GM21367 (cell line): ENCODE results near the gene DMBX1.

Experiments
- ATAC-seq: cut with Tn5 transposase; IDR thresholded peaks from one replicate; pipeline ENCODE4 v1.9.1; 2021; ENCODE audit not compliant: unreplicated experiment

Gene DMBX1

DNA sequence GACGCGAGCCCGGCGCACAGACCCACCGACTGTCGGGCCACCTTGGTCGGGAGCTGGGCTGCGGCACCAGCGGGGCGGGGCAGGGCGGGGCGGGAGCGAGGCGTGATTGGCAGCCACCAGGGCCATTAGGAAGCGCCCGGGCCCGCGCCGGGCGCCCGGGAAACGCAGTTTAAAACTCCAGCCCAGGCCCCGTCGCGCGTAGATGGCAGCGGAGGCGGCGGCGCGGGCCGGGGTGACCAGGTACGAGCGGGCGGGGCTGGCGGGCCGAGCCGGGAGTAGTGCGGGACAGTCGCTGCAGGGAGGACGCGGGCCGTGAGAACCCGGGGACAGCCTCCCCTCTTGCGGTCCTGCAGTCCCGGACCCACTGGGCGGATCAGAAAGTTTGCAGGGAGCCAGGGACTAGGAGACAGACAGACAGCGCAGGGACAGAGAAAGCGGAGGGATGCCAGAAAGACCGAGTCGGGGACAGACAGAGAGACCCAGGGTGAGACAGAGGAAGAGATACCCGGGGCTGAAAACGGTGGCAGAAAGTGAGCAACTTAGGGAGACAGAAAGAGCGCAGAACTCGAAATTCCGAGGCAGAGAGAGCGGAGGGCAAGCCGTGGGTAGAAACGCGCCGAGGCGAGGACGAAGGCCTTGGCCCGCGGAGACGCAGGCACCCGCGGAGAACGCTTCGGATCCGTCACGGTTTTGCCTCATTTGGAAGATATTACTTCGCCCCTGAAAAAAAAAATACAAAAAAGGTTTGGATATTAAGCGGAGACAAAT lies at the start of gene DMBX1:
TSS of gene DMBX1 (plus strand) at position 199 of the 768 bp plus-strand sequence. CDS start 17,175 bp downstream, outside the sequence.
- ATAC-seq = no peak

- no peak for ATAC-seq
Measured at GRCh38 chr1:46440478-46440877, 49.2 kb upstream of the DMBX1 start.

GRCh38 chr1:46442317-46443161 lies 47.1 kb upstream of the DMBX1 start:
- ATAC-seq = peak; percentile 85

DNA sequence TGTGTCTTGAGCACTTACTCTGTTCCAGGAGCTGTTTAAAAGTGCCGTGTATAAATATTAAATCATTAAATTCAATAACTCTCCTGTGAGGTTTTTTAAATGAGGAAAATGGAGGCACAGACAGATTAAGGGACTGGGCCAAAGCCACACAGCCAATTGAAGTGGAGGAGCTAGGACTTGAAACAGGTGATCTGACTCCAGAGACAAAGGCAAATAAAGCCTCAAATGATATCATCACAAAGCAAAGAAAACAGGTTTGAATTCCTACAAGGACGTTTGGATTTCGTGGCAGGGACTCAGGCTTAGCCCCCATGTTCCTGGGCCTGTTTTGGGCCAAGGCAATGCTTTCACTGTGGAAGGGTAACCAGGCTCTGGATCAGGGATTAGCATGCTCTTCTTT lies 45.2 kb upstream of the DMBX1 start:
- ATAC-seq = no peak

GRCh38 chr1:46445773-46446256 lies 43.8 kb upstream of the DMBX1 start:
- no peak for ATAC-seq

DNA sequence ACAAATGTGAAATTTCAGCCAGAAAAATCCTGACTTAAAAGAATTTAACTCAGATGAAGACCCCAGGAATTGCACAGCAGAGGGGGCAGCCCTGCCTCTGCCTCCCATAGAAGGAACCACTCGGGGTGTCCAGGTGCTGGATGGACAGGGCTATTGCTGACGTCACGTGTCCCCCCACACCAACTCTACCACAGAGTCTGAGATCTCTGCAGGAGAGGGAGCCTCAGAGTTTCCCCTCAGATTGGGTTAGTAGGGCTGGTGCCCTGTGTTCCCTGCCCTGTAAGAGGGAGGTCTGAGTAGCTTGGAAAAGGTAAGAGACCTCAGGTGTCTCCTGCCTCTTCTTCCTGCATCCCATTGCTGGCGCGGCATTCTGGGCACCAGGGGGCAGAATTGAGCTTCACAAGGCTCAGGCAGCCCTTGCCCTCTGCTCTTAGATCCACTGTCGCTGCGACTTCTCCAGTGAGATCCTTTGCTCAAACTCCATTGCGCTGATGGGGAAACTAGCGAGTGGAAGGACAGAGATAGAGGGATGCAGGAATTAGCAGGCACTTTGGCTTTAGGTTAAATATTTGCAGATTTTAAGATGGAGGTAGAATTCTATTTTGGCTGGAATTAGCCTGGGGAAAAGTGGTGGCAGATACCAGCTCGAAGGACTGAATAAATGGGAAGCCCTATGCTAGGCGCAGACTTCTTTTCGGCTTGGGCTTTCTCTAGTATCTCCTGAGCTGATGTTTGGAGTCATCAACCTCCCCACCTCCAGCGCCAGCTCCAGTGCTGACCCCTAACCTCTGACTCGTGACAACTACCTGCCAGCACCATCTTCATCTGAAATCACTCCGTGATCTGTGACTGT lies 42.8 kb upstream of the DMBX1 start:
- no peak for ATAC-seq

DNA sequence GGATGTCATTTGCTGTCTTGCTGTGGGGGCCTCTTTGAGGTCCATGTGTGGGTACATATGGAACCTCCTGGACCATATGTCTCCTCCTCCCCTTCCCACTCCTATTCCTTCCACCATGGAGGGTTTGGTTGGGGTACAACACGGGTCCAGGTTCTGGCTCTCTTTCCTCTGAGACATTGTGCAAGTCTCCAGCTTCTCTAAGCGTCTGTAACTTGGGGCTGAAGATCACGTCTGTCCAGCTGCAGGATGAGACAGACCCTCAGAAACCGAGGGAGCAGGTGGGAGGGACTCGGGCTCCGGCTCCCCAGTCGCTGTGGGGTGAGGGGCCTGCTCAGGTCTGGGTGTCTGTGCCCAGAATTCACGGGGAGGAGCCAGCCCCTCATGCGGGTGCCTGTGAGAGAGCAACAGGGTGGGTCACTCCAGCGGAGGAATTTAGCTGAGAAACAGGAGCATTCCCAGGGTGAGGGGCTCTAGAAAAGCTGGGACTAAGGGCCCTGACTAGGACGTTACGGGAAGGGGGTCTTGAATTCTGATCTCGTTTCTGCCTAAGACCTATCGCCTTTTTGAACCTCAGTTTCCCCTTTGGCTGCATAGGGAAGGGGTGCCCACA lies 42.0 kb upstream of the DMBX1 start:
- no peak for ATAC-seq

- ATAC-seq = no peak
Measured at GRCh38 chr1:46448109-46448911, 41.3 kb upstream of the DMBX1 start.

DNA sequence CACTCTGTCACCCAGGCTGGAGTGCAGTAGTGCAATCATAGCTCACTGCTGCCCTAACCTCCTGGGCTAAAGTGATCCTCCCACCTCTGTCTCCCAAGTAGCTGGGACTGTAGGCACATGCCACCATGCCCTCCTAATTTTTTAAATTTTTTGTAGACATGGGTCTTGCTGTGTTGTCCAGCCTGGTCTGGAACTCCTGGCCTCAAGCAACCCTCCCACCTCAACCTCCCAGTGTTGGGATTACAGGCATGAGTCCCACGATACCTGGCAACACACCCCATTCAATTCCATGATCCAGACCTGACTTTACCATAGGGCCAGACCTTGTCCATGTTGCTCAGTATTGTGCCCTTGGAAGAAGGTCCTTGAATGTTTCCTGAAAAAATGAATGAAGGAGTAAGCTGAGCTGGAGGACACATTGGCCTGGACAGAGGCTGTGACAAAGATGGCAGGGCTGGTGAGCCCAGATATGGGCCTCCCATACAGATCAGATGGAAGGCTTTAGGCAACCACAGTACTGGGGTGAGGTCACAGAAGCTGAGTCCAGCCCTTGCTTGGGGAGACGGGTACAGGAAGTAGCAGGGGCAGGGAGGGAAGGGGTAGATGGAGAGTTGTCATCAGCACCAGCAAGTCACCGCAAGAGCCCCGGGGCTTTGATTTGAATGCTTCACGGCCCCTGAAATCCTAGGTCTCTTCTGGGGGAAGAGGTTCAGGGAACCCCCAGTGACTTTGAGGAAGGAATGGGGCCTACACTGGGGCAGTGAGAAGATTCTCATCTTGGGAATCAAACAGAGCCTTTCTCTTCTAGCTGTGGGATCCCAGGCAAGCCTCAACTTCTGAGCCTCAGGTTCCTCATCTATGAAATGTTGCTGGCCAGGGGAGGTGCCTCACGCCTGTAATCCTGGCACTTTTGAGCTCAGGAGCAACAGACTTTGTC lies 40.1 kb upstream of the DMBX1 start:
- ATAC-seq = no peak

DNA sequence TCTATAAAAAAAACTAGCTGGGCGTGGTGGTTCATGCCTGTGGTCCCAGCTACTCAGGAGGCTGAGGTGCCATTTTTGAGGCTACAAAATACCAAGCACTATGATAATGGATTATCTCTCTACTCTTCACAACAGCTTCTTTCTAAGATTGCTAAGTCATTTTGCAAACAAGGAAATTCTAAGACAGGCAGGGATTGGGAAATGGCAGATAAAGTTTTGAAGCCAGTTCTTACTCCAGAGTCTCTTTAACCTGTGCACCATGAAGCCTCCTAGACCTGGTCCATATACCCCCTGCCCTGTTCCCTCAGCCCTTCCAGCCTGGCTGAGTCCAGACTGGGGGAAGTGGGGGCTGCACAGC lies 39.5 kb upstream of the DMBX1 start:
- no peak for ATAC-seq

DNA sequence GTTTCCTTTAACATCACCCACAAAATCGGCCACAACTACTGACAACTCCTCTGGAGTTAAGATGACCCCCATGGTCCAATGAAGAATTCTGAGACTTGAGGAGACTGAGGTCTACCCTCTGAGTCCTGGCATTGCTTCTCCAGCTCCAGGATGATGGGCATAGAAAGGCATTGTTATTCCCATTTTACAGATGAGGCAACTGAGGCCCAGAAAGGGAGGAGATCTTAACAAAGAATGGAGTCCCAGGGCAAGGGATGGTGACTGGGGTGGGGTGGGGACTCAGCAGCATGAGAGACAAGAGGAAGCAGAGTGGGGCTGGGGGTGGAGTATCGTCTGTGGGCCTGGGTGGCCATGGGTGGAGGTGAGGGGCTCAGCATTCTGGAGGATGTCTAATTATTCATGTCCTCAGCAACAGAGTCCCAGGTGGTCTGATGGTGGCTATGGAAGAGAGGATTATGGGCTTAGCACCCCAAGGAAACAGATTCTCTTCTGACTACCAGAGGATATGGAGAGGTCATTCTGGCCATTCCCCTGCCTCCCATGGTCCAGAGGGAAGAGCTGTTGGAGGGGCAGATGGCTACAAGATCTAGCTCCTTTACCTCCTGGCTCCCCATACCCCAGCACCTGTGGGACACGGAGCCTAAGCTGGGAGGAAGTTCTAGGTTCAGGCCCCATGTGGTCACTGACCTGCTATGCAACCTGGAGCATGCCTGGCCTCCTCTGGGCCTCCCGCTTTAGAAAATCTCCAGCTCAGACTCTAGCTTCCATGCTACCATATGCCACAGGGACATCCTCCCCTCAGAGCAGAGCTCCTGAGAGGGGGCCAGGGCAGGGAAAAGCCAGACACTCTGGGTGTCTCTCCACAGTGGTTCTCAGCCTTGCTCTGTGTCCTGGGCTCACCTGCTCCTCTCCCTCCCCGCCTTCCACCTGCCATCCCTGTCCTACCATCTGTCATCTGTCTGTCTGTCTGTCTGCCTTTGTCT lies 37.4 kb upstream of the DMBX1 start:
- ATAC-seq = no peak

DNA sequence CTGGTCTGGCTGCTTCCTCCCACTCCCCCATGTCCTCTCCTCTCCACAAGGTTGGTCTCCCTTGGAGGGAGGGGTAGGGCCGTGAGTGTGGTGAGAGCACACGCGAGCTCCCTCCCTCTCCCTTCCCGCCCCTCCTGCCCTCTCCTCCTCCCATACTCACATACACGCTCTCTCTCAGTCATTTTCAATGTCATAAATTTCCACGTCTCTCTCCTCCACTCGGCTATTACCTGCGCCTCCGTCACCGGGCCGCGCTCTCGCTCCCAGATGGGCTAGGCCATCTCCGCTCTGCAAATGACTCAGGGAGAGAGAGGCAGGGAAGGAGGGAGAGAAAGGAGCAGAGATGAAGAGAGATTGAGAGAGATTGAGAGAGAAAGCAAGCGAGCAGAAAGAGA lies 36.7 kb upstream of the DMBX1 start:
- no peak for ATAC-seq

DNA sequence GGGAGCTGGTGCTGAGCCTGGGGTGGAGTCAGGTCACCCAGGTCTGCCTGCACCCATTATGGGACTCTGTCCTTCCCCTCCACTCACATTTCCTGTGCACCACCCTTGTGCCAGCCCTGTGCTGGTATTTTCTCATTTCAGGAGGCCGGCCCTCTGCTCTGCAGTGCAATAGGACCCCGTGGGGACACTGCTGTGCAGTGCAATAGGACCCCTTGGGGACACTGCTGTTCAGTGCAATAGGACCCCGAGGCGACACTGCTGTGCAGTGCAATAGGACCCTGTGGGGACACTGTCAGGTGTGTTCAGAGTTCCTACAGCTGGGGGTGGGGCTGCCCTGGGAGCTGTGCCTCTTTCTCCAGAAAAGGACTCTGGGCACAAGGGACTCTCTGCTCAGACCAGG lies 36.2 kb upstream of the DMBX1 start:
- no peak for ATAC-seq

- ATAC-seq = no peak
Measured at GRCh38 chr1:46455951-46456350, 33.7 kb upstream of the DMBX1 start.

GRCh38 chr1:46456411-46456963 lies 33.1 kb upstream of the DMBX1 start:
- ATAC-seq = no peak

- ATAC-seq = no peak
Measured at GRCh38 chr1:46457178-46457577, 32.5 kb upstream of the DMBX1 start.

- ATAC-seq = no peak
Measured at GRCh38 chr1:46458190-46458589, 31.4 kb upstream of the DMBX1 start.
